Upper lobe of right lung (tissue), 1 donor: ENCODE results near the gene UBE2I. TPM values are rescaled to one million over a fixed set of nuclear protein-coding genes. Genes with fewer than 3 reads are reported as not detected.

ENCODE experiments used
- ATAC-seq: fragments of 200-7000 bp; cut with Tn5 transposase; one replicate; pipeline ENCODE4 v1.9.1; 2020; ENCODE audit warnings: mild to moderate bottlenecking, moderate library complexity
- DNase-seq: peaks from one replicate; pipeline ENCODE4 v3.0.0-alpha.2; 2020
- H3K27ac ChIP-seq: fragments of 200-600 bp; one replicate; pipeline ENCODE4 v1.8.0; 2022
- H3K27me3 ChIP-seq: fragments of 200-600 bp; one replicate; pipeline ENCODE4 v1.8.0; 2022; ENCODE audit warnings: mild to moderate bottlenecking
- H3K36me3 ChIP-seq: fragments of 200-600 bp; one replicate; pipeline ENCODE4 v1.8.0; 2022
- H3K4me1 ChIP-seq: fragments of 200-600 bp; one replicate; pipeline ENCODE4 v1.8.0; 2022
- H3K4me3 ChIP-seq: fragments of 200-600 bp; one replicate; pipeline ENCODE4 v1.8.0; 2022; ENCODE audit warnings: mild to moderate bottlenecking
- H3K9me3 ChIP-seq: fragments of 200-600 bp; one replicate; pipeline ENCODE4 v1.8.0; 2022
- intact Hi-C: fragments of 100-400 bp; cut with DNase I; formaldehyde crosslinking; loops from one replicate; pipeline ENCODE4 v1.11.0; 2022
- total RNA-seq: library from RNA; stranded (reverse); fragmentation: NEBNext Ultra II Directional; extraction: Animal tissue kit (Norgen Biotek cat#: 25700); gene quantifications from one replicate; pipeline ENCODE4 v1.2.1, GENCODE V29; 2021
- TF ChIP-seq, protein P1 (sequence below): fragments of 200-600 bp; IDR thresholded peaks from one replicate; pipeline ENCODE4 v1.8.0; 2022; ENCODE audit warnings: antibody characterized with exemption
- donor health status: DM: no; HTN: yes; CAD: no; lungs with severe emphysema.

Gene UBE2I
- total RNA-seq, 1 donor from 2014 or later, result 95.6 TPM

GRCh38 chr16:1283996-1284616, 25.3 kb upstream of the UBE2I start:
- H3K4me1 ChIP-seq, result no peaks in the 10 kb centered on the region
- TF ChIP-seq, protein P1, sequence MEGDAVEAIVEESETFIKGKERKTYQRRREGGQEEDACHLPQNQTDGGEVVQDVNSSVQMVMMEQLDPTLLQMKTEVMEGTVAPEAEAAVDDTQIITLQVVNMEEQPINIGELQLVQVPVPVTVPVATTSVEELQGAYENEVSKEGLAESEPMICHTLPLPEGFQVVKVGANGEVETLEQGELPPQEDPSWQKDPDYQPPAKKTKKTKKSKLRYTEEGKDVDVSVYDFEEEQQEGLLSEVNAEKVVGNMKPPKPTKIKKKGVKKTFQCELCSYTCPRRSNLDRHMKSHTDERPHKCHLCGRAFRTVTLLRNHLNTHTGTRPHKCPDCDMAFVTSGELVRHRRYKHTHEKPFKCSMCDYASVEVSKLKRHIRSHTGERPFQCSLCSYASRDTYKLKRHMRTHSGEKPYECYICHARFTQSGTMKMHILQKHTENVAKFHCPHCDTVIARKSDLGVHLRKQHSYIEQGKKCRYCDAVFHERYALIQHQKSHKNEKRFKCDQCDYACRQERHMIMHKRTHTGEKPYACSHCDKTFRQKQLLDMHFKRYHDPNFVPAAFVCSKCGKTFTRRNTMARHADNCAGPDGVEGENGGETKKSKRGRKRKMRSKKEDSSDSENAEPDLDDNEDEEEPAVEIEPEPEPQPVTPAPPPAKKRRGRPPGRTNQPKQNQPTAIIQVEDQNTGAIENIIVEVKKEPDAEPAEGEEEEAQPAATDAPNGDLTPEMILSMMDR, result no peak
- peaks cover 34% of the 10 kb centered on the region for H3K27me3 ChIP-seq
- H3K4me3 ChIP-seq, result no peak overlapping the region
- no peaks in the 10 kb centered on the region for H3K9me3 ChIP-seq
- H3K36me3 ChIP-seq, result no peaks in the 10 kb centered on the region
- DNase-seq (no peak), ATAC-seq (no peak)
- H3K27ac ChIP-seq, result no peak overlapping the region
- intact Hi-C loops, result no loop called here

GRCh38 chr16:1285669-1286512, 23.5 kb upstream of the UBE2I start:
- peaks cover 50% of the 10 kb centered on the region for H3K27me3 ChIP-seq
- H3K36me3 ChIP-seq, result no peaks in the 10 kb centered on the region
- no peaks in the 10 kb centered on the region for H3K9me3 ChIP-seq
- TF ChIP-seq, protein P1, result no peak
- H3K27ac ChIP-seq, result no peak overlapping the region
- ATAC-seq (no peak), DNase-seq (no peak)
- intact Hi-C loops, result no loop called here
- no peaks in the 10 kb centered on the region for H3K4me1 ChIP-seq
- H3K4me3 ChIP-seq, result no peak overlapping the region

GRCh38 chr16:1286513-1287094, 22.8 kb upstream of the UBE2I start:
- intact Hi-C loops, result no loop called here
- peaks cover 57% of the 10 kb centered on the region for H3K27me3 ChIP-seq
- ATAC-seq (no peak), DNase-seq (no peak)
- no peaks in the 10 kb centered on the region for H3K36me3 ChIP-seq
- H3K4me3 ChIP-seq, result no peak overlapping the region
- TF ChIP-seq, protein P1, result no peak
- H3K27ac ChIP-seq, result no peak overlapping the region
- no peaks in the 10 kb centered on the region for H3K4me1 ChIP-seq
- H3K9me3 ChIP-seq, result no peaks in the 10 kb centered on the region

GRCh38 chr16:1287982-1288670, 21.3 kb upstream of the UBE2I start:
- Histone ChIP-seq H3K4me1 (no peaks in the 10 kb centered on the region), H3K27me3 (peaks cover 69% of the 10 kb centered on the region), H3K4me3 (no peak overlapping the region), H3K36me3 (no peaks in the 10 kb centered on the region), H3K27ac (no peak overlapping the region), H3K9me3 (no peaks in the 10 kb centered on the region)
- TF ChIP-seq, protein P1, result no peak
- no peak for DNase-seq
- no peak for ATAC-seq
- intact Hi-C loops, result no loop called here

DNA sequence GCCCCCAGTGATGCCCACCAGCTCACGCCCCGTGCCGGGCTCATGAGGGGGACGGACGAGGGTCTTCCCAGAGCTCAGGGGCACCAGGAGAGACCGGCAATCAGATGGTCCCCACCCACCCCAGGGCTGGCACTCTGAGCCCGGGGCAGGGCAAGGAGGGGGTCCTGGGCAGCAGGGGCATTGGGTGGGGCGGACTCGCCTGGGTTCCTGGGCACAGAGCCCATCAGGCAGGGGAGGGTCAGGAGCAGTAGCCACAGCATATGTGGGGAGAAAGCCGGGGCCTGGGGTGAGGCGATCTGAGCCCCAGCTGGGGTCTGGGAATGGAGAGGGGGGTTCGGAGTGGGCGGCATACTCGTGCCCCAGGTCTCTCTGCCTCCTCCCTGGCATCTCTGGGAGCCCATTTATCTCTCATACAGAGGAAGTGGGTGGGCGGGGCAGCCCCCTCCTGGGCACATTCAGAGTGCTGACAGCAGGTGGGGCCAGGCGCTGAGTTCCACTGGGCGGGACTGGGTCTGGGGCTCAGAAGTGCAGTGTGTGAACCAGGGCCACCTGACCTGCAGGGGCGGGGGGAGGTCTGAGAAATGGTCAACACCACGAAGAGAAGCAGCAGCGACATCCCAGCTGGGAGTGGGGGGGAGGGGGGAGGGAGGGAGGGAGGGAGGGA, 20.5 kb upstream of the UBE2I start:
- H3K36me3 ChIP-seq, result no peaks in the 10 kb centered on the region
- intact Hi-C loops, result no loop called here
- H3K4me3 ChIP-seq, result no peak overlapping the region
- no peaks in the 10 kb centered on the region for H3K9me3 ChIP-seq
- no peak overlapping the region for H3K27ac ChIP-seq
- DNase-seq, result no peak
- H3K27me3 ChIP-seq, result peaks cover 77% of the 10 kb centered on the region
- H3K4me1 ChIP-seq, result no peaks in the 10 kb centered on the region
- ATAC-seq, result no peak
- TF ChIP-seq, protein P1, result no peak
